GM18508 (cell line): Measurements from ENCODE around the gene KCNJ1.

Source experiments
- ATAC-seq: cut with Tn5 transposase; IDR thresholded peaks from one replicate; pipeline ENCODE4 v1.9.1; 2021; ENCODE audit warnings: moderate number of reproducible peaks; ENCODE audit not compliant: insufficient read depth, unreplicated experiment

Gene KCNJ1

DNA sequence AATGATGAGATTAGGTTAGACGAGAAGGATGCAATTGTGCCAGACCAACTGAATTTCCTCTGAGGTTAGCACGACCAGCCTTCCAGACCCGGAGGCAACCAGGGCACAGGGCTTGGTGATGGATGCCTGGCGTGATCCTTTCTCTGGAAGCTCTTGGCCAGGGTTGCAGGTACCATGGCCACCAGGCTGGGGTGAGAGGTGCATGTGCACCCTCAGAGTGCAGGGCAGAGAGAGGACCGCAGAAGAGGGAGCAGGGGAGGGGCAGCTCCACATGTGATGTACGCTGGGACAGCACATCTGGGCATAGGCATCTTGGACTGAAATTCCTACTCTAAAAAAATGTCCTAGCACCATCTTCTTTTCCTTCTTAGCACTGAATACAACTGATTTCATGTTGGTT is 10.9 kb downstream of the KCNJ1 start:
- no peak for ATAC-seq

GRCh38 chr11:128854841-128855240 is 12.3 kb downstream of the KCNJ1 start:
- no peak for ATAC-seq

GRCh38 chr11:128853559-128853958 is 13.5 kb downstream of the KCNJ1 start:
- no peak for ATAC-seq

GRCh38 chr11:128852327-128853023 is 14.6 kb downstream of the KCNJ1 start:
- no peak for ATAC-seq

DNA sequence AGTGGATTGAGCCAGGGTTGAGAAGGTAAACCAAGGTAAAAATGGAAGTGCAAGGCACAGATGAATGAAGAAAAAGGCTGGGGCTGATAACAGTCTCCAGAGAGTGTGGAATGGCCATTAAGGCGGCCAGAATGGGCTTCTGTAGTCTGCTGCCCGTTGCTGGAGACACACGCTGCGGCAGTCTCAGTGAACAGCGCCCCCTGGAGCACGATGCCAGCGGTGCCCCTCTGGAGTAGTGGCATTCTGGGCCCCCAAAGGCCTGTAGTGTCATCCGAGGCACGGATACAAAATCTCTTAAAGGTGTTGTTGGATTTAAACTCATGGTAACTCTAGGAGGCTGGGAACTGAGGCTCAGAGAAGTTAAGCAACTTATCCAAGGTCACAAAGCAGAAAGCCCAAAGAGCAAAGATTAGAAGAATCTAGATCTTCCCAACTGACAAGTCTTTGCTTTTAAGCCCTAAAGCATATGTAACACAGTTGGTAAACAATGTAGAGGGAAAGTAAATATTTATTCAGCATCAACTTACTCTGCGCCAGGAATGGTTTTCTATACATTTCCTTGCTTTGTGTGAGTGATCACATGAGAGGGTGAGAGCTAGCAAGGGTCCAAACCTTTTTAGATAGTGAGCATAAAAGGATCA is 18.2 kb downstream of the KCNJ1 start:
- no peak for ATAC-seq

DNA sequence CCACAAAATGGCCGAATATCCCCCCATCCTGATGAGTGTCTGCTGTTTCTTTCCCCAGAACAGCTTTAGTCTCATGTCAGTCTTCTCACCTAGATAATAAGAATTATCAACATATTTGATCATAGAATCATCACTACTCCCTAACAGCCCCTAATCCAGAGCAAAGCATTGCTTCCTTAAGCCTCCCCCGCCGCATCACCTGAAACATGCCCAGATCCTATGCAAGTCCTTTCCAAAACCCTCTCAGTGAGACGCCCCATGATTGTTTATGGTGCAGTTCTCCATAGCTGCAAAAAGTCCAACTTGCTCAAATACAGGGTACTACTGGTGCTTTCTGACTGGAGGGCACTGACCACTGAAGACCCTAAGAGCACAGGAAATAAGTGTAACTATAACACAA is 20.1 kb downstream of the KCNJ1 start:
- no peak for ATAC-seq

- ATAC-seq, result no peak
Measured at GRCh38 chr11:128845334-128845780, 21.7 kb downstream of the KCNJ1 start.

DNA sequence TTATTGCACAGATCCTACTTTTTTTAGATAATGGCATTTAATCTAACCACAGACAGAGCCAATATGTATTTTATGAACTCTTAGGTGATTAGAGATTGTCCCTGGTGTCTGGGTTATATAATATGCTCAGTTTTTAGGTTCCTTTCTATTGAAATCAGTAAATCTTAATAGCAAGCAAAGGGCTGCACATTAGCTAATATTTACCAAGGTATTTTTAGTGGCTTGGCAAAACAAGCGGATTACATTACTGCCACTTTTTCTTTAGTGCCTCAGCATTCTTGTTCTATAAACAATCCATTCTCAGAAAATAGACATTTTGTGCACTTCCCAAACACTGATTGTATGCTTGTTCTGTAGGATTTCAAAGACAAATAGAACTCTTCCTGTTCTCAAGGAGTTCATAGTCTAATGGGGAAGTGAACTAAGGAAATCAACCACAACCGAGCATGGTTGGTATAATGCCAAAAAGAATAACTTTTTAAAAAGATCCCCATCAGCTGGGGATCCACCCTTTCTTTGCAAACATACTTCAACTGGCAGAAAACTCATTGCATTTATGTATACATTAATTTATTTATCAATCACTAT is 23.8 kb downstream of the KCNJ1 start:
- no peak for ATAC-seq

DNA sequence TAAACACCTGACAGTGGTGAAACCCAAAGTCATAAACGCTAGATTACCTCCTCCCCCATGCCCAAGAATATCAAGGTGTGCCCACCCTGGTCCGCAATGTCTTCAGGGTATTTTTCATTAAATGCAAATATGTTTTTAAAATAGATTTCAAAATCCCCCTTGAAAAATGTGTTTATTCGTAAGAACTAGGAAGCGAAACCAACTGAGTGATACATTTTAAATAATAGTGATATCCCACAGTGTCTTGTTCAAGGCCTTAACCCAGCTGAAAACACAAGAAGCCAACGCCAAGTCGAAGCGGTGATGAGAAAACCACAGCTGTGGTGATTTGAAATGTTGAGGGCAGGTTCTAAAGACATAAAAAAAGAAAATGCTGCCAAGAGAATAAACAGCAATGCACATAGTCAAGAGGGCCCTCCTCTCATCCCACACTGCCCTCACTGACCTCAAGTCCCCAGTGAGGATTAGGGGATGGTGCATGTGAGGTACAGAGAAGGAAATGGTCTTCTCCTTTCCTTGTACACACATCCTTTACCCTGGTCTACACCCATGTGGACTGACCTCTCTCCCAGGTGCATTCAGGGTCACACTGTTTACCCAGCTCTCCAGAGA is 25.5 kb downstream of the KCNJ1 start:
- ATAC-seq, result peak; percentile 60

DNA sequence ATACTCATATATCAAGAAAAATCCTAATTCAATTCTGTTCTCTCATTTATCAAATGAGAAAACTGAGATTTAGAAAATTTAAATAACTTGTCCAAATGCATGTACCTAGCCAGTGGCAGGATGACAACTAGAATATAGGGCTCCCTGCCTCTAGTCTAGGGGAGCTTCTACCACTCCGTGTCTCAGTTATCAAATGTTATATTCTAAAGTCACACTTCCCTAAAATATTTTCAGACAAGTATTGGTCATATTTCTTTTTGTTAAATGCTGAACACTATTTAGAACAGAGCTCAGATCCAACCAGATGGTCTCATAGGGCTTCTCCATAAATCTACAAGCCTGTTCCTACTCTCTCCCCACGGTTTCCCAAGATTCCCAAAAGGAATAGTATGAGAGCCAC is 26.3 kb downstream of the KCNJ1 start:
- no peak for ATAC-seq

GRCh38 chr11:128840137-128840536 is 27.0 kb downstream of the KCNJ1 start:
- ATAC-seq, result no peak

DNA sequence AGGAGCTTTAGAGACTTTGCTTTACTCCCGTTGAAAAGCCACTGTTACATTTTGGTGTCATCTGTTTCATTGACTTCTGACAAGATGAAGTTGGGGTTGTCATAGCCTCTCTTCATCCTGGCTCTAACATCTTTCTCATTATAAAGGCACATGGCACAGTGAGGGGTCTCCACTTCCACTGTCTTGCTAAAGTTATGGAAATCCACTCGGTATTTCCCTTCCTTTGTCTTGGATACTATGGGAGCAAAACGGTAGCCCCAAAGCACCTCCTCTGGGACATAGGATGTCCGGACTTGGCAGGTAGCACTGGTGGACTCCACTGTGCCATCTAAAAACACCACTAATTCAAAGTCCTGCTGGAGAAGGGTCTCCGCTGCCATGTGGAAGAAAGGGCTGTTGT is 28.0 kb downstream of the KCNJ1 start:
- no peak for ATAC-seq

DNA sequence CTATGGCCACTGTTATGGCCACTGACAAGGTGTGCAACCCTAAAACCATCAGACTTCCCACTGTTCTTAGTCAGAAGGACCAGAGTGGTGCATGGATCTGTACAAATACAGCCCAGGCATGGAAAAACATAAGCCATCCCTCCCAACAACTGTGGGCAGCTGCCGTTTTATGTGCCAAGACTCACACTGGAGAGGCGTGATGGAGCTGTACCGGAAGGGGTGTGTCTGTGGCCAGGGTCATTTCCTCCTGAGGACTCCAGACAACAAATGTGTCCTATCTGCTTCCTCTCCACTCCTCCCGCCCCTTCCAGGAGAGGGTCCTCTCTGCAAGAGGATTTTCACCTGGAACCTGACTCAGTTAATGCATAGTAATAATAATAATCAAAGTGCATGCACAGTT is 29.5 kb downstream of the KCNJ1 start:
- no peak for ATAC-seq

DNA sequence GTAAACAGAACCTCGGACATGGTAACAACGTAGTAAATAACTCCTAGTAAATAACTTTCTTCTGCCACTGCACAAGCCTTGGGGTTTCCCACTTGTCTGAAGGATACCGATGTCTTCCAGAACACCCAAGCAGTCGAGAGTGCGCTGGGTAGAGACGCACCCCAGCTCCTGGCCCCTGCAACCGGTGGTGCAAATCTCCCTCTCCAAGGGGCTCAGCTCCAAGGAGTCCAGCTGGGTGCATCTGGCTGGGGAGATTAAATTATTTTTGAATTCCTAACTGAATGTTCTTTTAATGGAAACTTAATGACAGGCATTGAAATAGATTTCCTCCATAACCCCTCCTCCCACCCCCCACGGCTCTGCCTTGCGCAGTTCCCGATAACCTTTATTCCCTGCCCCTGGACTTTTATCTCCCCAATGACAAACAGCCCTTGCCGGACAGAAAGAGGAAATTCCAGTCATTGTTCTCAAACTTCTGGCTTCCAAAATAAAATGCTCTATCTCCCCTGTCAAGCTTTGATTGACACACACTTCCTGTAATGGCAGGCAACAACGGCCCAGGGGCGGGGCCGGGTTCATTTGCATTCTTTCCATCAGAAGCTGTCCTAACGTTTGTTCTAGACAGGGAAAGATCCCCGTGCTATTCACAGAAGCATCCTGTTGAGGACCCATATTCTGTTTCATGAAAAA is 31.2 kb downstream of the KCNJ1 start:
- no peak for ATAC-seq

GRCh38 chr11:128834157-128834556 is 32.9 kb downstream of the KCNJ1 start:
- ATAC-seq, result no peak

- ATAC-seq, result no peak
Measured at GRCh38 chr11:128832121-128832497, 35.0 kb downstream of the KCNJ1 start.

DNA sequence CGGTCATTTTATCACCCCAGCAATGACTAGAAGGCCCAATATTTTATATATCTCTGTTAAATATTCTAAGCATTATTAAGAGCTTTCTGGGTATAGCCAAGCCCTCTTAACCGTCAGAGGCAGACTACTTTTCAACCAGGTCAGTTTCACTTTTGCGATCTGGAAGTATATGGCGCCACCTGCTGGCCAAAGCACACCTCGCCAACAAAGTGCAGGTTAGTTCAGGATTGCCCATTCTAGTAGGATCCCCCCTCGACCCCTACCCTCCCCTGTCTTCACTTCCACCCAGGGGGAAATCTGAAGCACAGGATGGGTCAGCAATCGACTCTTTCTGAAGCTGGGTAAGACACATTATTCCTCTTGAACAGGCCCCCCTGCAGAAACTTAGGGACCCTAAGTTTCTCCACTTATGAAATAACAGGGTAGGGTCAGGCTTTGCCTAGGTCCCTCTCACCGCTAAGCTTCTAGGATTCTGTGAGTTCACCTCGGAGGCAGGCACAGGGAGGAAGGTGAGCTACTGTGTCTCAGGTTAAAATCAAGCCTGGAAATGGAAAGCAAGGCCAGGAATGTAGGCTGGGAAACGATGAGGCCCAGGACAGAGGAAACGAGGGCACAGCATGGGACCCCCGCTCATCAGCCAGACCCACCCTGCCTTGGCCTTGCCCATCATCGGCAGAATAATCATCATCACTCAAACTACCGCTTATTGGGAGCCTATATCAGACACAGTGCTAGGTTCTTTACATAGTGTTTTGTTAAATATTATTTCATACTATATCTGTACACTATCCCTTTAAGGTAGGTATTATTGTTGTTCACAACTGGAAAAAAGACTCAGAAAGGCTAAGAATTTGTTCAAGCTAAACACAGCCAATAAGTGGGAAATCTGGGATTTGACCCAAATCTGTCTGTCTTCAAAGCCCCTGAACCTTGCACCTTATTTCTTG is 35.6 kb downstream of the KCNJ1 start:
- ATAC-seq, result peak; percentile 74

DNA sequence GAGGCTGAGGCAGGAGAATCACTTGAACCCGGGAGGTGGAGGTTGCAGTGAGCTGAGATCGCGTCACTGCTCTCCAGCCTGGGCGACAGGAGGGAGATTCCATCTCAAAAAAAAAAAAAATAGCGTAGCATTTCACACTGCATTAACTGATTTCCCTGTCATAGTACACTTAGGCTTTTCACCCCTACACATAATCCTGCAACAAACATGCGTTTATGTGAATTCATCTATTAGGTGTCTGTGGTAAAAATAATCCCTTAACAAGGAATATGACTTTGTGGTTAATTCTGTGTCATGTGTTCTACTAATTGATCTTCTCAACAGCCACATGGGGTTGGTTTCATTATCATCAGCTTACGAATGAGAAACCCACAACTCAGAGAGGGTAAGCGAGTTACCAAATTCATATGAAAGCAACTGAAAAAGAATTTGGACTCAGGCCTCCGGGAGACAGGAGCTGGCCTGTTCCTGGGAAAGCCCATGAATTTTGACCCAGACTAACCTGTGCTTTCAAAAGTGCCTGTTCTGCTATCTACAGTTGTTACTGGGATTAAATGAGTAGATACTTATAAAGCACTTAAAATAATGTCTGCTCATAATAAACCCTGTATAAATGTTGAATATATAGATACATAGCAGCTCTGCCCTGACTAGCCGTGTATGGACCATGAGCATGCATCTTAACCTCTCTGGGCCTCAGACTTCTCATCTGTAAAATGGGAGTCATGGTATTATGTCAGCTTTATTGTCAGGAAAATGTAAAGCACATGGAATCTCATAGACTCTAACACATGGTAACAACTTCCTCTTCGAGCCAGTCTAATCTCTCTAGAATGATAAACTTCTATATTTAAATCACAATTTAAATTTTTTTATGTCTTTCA is 36.6 kb downstream of the KCNJ1 start:
- ATAC-seq, result peak; percentile 14

GRCh38 chr11:128828350-128828749 is 38.7 kb downstream of the KCNJ1 start:
- ATAC-seq, result no peak
